Peyer's patch (tissue), 4 donors: ENCODE measurements around the gene TNFSF15. TPM values are rescaled to one million over a fixed set of nuclear protein-coding genes. Genes with fewer than 3 reads are reported as not detected.

Experiments used
- DNase-seq, 3 donors: peaks; one replicate each; pipeline ENCODE4 v3.0.0-alpha.2; 2017 to 2019
- H3K27ac ChIP-seq, 4 donors: fragments of 200-600 bp; sonication (generic); one replicate each; pipeline ENCODE4 v1.5.1; 2016 to 2019
- H3K27me3 ChIP-seq, 2 donors: fragments of 200-600 bp; sonication (generic); one replicate each; pipeline ENCODE4 v1.5.1; 2019
- H3K36me3 ChIP-seq, 3 donors: fragments of 200-600 bp; sonication (generic); one replicate each; pipeline ENCODE4 v1.5.1; 2016 to 2019
- H3K4me1 ChIP-seq, 4 donors: fragments of 200-600 bp; sonication (generic); one replicate each; pipeline ENCODE4 v1.5.1; 2016 to 2019
- H3K4me3 ChIP-seq, 4 donors: fragments of 200-600 bp; sonication (generic); 1 replicate in 3 of 4; 2 replicates in 1 of 4; pipeline ENCODE4 v1.5.1; 2016 to 2019; ENCODE audit warnings: mild to moderate bottlenecking in 1 of 4
- H3K9me3 ChIP-seq, 4 donors: fragments of 200-600 bp; sonication (generic); one replicate each; pipeline ENCODE4 v1.5.1; 2016 to 2019; ENCODE audit warnings: mild to moderate bottlenecking in 1 of 4
- POLR2A ChIP-seq, 2 donors: fragments of 450-650 bp; IDR thresholded peaks; one replicate each; pipeline ENCODE4 v1.5.1; 2017; ENCODE audit warnings: antibody characterized with exemption in 2 of 2, mild to moderate bottlenecking in 2 of 2, moderate library complexity in 2 of 2
- total RNA-seq, 4 donors: library from RNA; depleted of rRNA; stranded (reverse); fragments of >200 nt; gene quantifications; one replicate each; pipeline ENCODE4 v1.1.0, GENCODE V29; 2016
- TF ChIP-seq, protein P1 (sequence below), 6 experiments: fragments of 450-650 bp in 4 of 6; fragments of 200-600 bp in 2 of 6; sonication (generic) in 1 of 6; IDR thresholded peaks; one replicate each; pipeline ENCODE4 v1.5.1; 2017 to 2019; ENCODE audit warnings: antibody characterized with exemption in 6 of 6, mild to moderate bottlenecking in 3 of 6, moderate library complexity in 1 of 6

The TNFSF15 gene
- total RNA-seq, 4 donors from 2014 or later, result 0.83 to 2.3 (median 1.6) TPM

DNA sequence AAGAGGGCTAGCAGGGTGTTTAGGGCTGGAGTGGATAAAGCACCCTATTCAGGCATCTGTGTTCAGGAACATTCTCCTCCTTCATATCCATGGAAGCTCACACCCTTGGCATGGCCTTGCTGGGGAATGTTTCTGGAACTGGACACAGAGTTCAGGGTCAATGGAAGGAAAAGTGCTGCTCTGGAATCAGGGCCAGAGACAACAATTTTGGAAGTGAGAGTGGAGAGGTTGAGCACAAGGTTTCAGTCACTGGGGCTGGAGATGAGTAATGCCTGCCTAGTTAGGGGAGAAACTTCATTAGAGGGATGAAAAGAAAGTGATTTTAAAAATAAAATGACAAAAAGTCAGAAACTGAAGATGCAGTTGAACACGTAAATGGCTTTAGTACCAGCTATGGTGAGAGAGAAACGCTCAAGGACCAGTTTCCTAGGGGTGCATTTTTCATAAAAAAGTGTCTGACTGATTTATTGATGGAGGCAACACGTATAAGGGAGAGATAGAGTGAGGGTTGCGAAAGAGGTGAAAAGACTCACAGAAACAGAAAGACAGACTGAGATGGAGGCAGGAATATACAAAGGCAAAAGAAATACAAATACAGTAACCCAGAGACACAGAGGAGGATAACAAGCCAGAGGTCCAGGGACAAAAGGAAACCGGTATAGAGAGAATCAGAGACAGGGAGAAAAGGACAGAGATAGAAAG, 8.0 kb upstream of the TNFSF15 start:
- TF ChIP-seq, protein P1, sequence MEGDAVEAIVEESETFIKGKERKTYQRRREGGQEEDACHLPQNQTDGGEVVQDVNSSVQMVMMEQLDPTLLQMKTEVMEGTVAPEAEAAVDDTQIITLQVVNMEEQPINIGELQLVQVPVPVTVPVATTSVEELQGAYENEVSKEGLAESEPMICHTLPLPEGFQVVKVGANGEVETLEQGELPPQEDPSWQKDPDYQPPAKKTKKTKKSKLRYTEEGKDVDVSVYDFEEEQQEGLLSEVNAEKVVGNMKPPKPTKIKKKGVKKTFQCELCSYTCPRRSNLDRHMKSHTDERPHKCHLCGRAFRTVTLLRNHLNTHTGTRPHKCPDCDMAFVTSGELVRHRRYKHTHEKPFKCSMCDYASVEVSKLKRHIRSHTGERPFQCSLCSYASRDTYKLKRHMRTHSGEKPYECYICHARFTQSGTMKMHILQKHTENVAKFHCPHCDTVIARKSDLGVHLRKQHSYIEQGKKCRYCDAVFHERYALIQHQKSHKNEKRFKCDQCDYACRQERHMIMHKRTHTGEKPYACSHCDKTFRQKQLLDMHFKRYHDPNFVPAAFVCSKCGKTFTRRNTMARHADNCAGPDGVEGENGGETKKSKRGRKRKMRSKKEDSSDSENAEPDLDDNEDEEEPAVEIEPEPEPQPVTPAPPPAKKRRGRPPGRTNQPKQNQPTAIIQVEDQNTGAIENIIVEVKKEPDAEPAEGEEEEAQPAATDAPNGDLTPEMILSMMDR (IDR thresholded peaks at IDR 0.05), result no peak
- TF ChIP-seq POLR2A (IDR thresholded peaks at IDR 0.05), result no peak
- H3K9me3 ChIP-seq, result no peaks in the 10 kb centered on the region
- no peaks in the 10 kb centered on the region for H3K4me1 ChIP-seq
- no peak overlapping the region for H3K4me3 ChIP-seq
- no peak overlapping the region for H3K27ac ChIP-seq
- no peaks in the 10 kb centered on the region for H3K36me3 ChIP-seq
- no peak for DNase-seq
- no peaks in the 10 kb centered on the region for H3K27me3 ChIP-seq

DNA sequence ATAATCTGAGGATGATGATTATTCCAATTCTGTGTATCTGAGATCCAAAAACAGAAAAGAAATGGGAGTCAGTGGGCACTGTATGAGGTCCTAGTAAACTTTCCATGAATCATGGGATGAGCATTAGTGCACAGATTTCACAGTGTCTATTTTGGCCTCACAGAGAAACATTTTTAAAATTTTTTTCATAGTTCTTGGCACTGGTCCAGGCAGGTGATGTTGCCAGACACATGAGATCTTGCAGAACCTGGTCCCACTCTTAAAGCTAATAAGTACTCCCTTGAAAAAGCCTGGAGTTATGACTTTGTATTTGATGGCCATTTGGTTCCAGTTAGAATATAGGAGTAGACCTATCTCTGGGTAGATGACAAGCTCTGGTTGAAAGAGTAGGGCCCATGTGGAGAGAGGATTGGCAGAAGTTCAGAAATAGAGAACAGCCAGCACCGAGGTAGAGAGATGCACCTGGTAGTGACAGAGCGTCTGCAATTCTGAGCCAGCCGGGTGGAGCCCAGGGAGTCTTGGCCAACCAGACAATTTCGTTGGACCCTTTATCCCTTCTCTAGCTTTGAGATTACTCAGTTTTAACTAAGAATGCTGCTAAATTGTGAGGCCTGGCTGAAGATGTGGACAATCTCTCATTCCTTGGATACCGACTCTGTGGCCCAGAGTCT, 6.3 kb upstream of the TNFSF15 start:
- H3K27me3 ChIP-seq, result no peaks in the 10 kb centered on the region
- no peak for DNase-seq
- H3K4me3 ChIP-seq, result no peak overlapping the region
- TF ChIP-seq POLR2A (IDR thresholded peaks at IDR 0.05), result no peak
- TF ChIP-seq, protein P1 (IDR thresholded peaks at IDR 0.05), result no peak
- no peaks in the 10 kb centered on the region for H3K9me3 ChIP-seq
- H3K27ac ChIP-seq, result no peak overlapping the region
- H3K4me1 ChIP-seq, result peaks cover 0 to 4% (median 2%) of the 10 kb centered on the region in 4 donors
- H3K36me3 ChIP-seq, result no peaks in the 10 kb centered on the region

DNA sequence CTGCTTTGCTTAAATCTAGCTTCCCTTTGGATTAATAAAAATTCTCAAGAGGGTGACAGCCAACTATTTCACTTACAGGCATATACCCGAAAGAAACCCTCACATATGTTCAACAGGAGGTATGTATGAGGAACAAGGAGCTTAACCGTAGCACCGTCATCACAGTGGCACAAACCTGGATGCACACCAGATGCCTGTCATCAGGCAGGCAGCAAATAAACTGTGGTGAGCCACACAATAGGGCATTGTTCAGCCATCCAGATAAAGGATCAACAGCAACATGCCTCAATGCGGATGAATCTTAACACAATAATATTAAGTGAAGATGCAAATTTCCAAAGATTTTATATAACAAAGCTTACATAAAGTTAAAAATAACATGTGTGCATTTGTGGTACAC, 5.5 kb upstream of the TNFSF15 start:
- DNase-seq, result no peak
- no peaks in the 10 kb centered on the region for H3K9me3 ChIP-seq
- no peaks in the 10 kb centered on the region for H3K36me3 ChIP-seq
- peaks cover 5 to 12% (median 9%) of the 10 kb centered on the region in 4 donors for H3K4me1 ChIP-seq
- H3K4me3 ChIP-seq, result no peak overlapping the region
- TF ChIP-seq POLR2A (IDR thresholded peaks at IDR 0.05), result no peak
- TF ChIP-seq, protein P1 (IDR thresholded peaks at IDR 0.05), result no peak
- H3K27me3 ChIP-seq, result no peaks in the 10 kb centered on the region
- no peak overlapping the region for H3K27ac ChIP-seq

DNA sequence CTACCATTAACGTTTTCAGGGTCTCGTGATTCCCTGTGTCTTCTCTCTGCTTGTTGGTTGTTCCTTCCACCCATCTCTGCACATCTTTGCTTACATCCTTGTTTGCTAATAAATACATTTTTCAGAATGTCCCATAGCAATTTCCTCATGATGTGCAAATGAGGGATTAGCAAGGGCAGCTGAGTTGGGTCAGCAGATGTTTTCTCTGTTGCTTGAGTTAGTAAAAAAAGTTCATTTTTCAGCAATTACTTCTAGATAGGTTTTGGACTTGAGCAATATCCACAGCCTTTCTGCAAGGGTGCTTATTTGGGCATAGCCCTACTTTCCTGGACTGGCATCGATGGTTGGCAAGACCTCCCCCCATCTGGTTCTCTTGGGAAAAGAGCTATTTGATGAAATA, 4.8 kb upstream of the TNFSF15 start:
- no peaks in the 10 kb centered on the region for H3K9me3 ChIP-seq
- no peak overlapping the region for H3K27ac ChIP-seq
- no peaks in the 10 kb centered on the region for H3K27me3 ChIP-seq
- H3K4me3 ChIP-seq, result no peak overlapping the region
- H3K4me1 ChIP-seq, result peaks cover 5 to 17% (median 12%) of the 10 kb centered on the region in 4 donors
- no peaks in the 10 kb centered on the region for H3K36me3 ChIP-seq
- no peak for DNase-seq
- TF ChIP-seq, protein P1 (IDR thresholded peaks at IDR 0.05), result no peak

DNA sequence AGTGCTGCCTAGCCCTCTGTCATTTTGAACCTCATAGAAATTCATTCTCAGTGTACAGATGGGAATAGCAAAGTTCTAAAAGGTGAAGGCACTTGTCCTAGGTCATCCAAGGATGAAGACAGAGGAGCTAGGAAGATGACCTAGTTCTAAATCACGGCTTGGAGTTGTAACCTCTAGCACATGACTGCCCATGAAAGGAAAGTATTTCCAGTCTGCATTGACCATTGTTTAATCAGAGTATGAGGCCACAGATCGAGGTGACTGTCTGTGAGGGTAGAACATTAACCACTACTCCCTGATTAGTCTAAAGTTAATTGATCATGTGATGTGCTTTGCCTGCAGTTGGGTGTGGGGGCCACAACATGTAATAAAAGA, 674 bp upstream of the TNFSF15 start:
- H3K4me3 ChIP-seq, result no peak overlapping the region
- peaks cover 5 to 38% (median 14%) of the 10 kb centered on the region in 4 donors for H3K4me1 ChIP-seq
- no peaks in the 10 kb centered on the region for H3K9me3 ChIP-seq
- no peak for TF ChIP-seq POLR2A (IDR thresholded peaks at IDR 0.05)
- TF ChIP-seq, protein P1 (IDR thresholded peaks at IDR 0.05), result no peak
- DNase-seq, result peak in 1 of 3 donors; percentile 61
- H3K27me3 ChIP-seq, result no peaks in the 10 kb centered on the region
- peak overlapping the region in 3 of 4 donors; percentile 32 to 82 (median 73) for H3K27ac ChIP-seq
- no peaks in the 10 kb centered on the region for H3K36me3 ChIP-seq
